Nephron (organoid): ENCODE measurements around the gene IL10RB.

Experiments used
- H3K27ac Mint-ChIP-seq, 3 experiments: 2 replicates each; pipeline ENCODE4 v1.8.0; 2020; ENCODE audit warnings: mixed read lengths in 3 of 3, mild to moderate bottlenecking in 2 of 3, moderate library complexity in 1 of 3
- H3K27me3 Mint-ChIP-seq: 2 replicates; pipeline ENCODE4 v1.8.0; 2021; ENCODE audit warnings: low read depth, mild to moderate bottlenecking, moderate library complexity, mixed read lengths
- H3K36me3 Mint-ChIP-seq: 2 replicates; pipeline ENCODE4 v1.8.0; 2020; ENCODE audit warnings: low read depth, mixed read lengths
- H3K4me1 Mint-ChIP-seq: 2 replicates; pipeline ENCODE4 v1.8.0; 2020; ENCODE audit warnings: mixed read lengths
- H3K4me3 Mint-ChIP-seq, 3 experiments: 2 replicates each; pipeline ENCODE4 v1.8.0; 2020; ENCODE audit warnings: mild to moderate bottlenecking in 3 of 3, mixed read lengths in 3 of 3, moderate library complexity in 2 of 3
- H3K9me3 Mint-ChIP-seq: 2 replicates; pipeline ENCODE4 v1.8.0; 2020; ENCODE audit warnings: mixed read lengths
- TF ChIP-seq, protein P1 (sequence below), 3 experiments: fragments of 200-600 bp; sonication (generic); IDR thresholded peaks; one replicate each; pipeline ENCODE4 v1.5.0; 2021; ENCODE audit warnings: antibody characterized with exemption in 3 of 3; ENCODE audit not compliant: unreplicated experiment in 3 of 3

IL10RB gene

DNA sequence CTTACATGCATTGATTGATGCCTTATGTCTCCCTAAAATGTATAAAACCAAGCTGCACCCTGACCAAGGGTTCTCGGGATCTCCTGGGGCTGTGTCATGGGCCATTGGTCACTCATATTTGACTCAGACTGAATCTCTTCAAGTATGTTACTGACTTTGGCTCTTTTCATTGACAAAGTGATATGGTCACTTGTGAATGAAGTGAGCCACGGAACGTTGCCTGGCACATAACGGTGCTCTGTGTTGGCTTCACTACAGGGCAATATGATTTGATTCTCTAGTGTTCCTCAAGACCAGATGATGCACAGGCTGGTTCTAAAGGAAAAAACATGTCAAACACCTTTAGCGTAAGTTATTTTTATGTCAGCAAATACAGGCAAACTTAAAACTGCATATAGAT lies 11.4 kb upstream of the IL10RB start:
- H3K27ac Mint-ChIP-seq: no peak overlapping the region
- H3K4me3 Mint-ChIP-seq: no peak overlapping the region
- no peaks in the 10 kb centered on the region for H3K4me1 Mint-ChIP-seq
- TF ChIP-seq, protein P1, sequence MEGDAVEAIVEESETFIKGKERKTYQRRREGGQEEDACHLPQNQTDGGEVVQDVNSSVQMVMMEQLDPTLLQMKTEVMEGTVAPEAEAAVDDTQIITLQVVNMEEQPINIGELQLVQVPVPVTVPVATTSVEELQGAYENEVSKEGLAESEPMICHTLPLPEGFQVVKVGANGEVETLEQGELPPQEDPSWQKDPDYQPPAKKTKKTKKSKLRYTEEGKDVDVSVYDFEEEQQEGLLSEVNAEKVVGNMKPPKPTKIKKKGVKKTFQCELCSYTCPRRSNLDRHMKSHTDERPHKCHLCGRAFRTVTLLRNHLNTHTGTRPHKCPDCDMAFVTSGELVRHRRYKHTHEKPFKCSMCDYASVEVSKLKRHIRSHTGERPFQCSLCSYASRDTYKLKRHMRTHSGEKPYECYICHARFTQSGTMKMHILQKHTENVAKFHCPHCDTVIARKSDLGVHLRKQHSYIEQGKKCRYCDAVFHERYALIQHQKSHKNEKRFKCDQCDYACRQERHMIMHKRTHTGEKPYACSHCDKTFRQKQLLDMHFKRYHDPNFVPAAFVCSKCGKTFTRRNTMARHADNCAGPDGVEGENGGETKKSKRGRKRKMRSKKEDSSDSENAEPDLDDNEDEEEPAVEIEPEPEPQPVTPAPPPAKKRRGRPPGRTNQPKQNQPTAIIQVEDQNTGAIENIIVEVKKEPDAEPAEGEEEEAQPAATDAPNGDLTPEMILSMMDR (IDR thresholded peaks at IDR 0.05; ENCODE audit: unreplicated experiment in 3 of 3): no peak
- H3K27me3 Mint-ChIP-seq: no peaks in the 10 kb centered on the region
- peaks cover 3% of the 10 kb centered on the region for H3K9me3 Mint-ChIP-seq
- H3K36me3 Mint-ChIP-seq: peaks cover 61% of the 10 kb centered on the region

DNA sequence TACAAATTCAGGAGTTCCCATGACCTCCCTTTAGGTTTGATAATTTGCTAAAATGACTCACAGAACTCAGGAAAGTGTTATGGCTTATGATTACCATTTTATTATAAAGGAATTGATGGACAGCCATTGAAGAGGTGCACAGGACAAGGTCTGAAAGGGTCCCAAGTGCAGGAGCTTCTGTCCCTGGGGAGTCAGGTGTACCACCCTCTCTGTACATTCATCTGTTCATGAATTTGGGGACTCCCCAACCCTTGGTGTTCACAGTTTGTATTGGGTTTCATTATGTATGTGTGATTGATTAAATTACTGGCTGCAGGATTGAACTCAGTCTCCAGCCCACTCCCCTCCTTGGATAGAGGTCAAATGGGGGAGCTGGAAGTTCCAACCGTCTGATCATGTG lies 10.8 kb upstream of the IL10RB start:
- Mint-ChIP-seq H3K4me3 (no peak overlapping the region), H3K27me3 (no peaks in the 10 kb centered on the region), H3K9me3 (peaks cover 3% of the 10 kb centered on the region), H3K4me1 (no peaks in the 10 kb centered on the region), H3K36me3 (peaks cover 55% of the 10 kb centered on the region), H3K27ac (no peak overlapping the region)
- TF ChIP-seq, protein P1 (IDR thresholded peaks at IDR 0.05; ENCODE audit: unreplicated experiment in 3 of 3): no peak

DNA sequence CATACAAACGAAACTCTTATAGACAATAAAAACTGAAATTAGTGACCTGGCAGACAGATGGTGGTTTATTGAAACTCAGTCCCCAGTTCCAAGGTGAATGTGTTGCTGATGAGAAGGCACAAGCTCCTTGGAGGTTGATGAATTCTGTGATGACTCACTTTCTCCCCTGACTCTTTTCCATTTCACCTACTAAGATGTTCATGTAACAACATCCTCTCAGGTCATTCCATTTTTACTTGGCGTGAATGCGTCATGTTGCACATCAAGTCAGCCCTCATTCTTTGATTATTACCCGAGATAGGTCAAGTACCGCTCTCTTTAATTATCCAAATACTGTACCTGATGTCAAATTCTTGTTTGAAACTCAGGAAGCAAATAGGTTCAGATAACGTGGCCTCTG lies 10.1 kb upstream of the IL10RB start:
- H3K4me1 Mint-ChIP-seq: no peaks in the 10 kb centered on the region
- H3K27ac Mint-ChIP-seq: no peak overlapping the region
- H3K4me3 Mint-ChIP-seq: no peak overlapping the region
- H3K27me3 Mint-ChIP-seq: no peaks in the 10 kb centered on the region
- H3K9me3 Mint-ChIP-seq: peaks cover 3% of the 10 kb centered on the region
- peaks cover 48% of the 10 kb centered on the region for H3K36me3 Mint-ChIP-seq
- TF ChIP-seq, protein P1 (IDR thresholded peaks at IDR 0.05; ENCODE audit: unreplicated experiment in 3 of 3): no peak

DNA sequence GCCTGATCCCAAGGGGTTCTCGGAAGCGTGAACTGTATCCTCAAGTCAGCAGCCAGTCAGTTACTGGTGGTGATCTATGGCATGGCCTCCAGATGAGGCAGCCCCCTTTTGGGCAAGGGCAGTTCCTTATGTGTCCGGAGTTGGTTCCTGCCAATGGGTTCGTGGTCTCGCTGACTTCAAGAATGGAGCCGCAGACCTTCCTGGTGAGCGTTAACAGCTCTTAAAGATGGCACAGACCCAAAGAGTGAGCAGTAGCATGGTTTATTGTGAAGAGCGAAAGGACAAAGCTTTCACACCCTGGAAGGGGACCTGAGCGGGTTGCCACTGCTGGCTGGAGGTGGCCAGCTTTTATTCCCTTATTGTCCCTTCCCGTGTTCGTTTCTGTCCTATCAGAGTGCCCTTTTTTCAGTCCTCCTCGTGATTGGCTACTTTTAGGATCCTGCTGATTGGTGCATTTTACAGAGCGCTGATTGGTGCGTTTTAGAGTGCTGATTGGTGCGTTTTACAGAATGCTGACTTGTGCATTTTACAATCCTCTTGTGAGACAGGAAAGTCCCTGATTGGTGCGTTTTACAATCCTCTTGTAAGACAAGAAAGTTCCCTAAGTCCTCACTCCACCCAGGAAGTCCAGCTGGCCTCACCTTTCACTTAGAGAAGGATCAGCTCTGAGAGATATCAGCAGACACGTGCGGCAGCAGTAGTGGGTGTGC lies 8.9 kb upstream of the IL10RB start:
- TF ChIP-seq, protein P1 (IDR thresholded peaks at IDR 0.05; ENCODE audit: unreplicated experiment in 3 of 3): no peak
- H3K27ac Mint-ChIP-seq: no peak overlapping the region
- no peak overlapping the region for H3K4me3 Mint-ChIP-seq
- H3K27me3 Mint-ChIP-seq: no peaks in the 10 kb centered on the region
- H3K36me3 Mint-ChIP-seq: peaks cover 43% of the 10 kb centered on the region
- peaks cover 3% of the 10 kb centered on the region for H3K9me3 Mint-ChIP-seq
- no peaks in the 10 kb centered on the region for H3K4me1 Mint-ChIP-seq

DNA sequence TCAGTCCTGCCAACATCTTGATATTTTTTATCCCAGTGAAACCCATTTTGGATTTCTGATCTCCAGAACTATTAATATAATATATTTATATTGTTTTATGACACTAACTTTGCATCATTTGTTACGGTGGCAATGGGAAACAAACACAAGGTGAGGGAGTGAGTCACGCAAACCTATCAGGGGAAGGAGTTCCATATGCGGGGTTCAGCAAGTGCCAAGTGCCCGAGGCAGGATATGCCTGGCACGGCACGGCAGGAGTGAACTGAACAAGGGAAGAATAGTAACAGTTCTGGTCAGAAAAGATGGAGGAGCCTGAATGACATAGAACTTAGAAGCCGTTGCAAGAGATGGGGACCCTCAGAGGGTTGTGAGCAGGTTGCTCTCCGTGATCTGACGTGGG lies 7.7 kb upstream of the IL10RB start:
- TF ChIP-seq, protein P1 (IDR thresholded peaks at IDR 0.05; ENCODE audit: unreplicated experiment in 3 of 3): no peak
- Mint-ChIP-seq H3K36me3 (peaks cover 41% of the 10 kb centered on the region), H3K27ac (no peak overlapping the region), H3K4me1 (no peaks in the 10 kb centered on the region), H3K27me3 (no peaks in the 10 kb centered on the region), H3K9me3 (peaks cover 3% of the 10 kb centered on the region), H3K4me3 (no peak overlapping the region)

DNA sequence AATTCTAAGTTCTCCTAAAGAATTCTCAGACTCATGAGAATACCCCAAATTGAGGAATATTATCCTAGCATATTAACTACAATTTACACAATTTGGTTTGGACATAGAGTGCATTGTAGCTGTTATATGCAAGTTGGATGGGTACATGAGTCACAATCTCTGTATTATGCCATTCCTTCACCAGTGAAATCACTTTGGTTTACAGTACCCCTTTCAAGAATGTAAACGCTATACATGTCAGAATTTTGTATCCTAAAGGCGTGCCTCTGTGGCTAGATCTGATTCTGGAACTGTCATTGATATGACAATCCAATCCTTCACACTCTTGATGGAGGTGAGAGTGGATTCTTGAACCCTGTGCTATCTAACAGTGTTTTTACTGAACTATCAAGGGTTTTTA lies 6.7 kb upstream of the IL10RB start:
- Mint-ChIP-seq H3K36me3 (peaks cover 42% of the 10 kb centered on the region), H3K4me3 (no peak overlapping the region), H3K9me3 (peaks cover 3% of the 10 kb centered on the region), H3K27ac (no peak overlapping the region), H3K4me1 (peaks cover 4% of the 10 kb centered on the region), H3K27me3 (no peaks in the 10 kb centered on the region)
- TF ChIP-seq, protein P1 (IDR thresholded peaks at IDR 0.05; ENCODE audit: unreplicated experiment in 3 of 3): no peak
